GM12878 (cell line): ENCODE results near the gene UST. TPM values are rescaled to one million over a fixed set of nuclear protein-coding genes. Genes with fewer than 3 reads are reported as not detected.

Source experiments
- ATAC-seq: fragments of 200-7000 bp; cut with Tn5 transposase; 3 replicates; pipeline ENCODE4 v1.9.1; 2020; ENCODE audit warnings: mild to moderate bottlenecking, moderate library complexity
- BruUV-seq: library from RNA; stranded (reverse); fragments of 400-500 nt; replicated peaks from 2 replicates; lab custom pipeline; 2021; lab: Mats Ljungman, UMichigan
- CTCF ChIA-PET: fragments of 300-600 bp; sonication (Branson Sonifier 250); formaldehyde crosslinking; extraction: SDS; loops from one replicate; lab custom pipeline; 2021; ENCODE audit warnings: inconsistent platforms; lab: Yijun Ruan, JAX
- POLR2A ChIA-PET: fragments of 350-600 bp; formaldehyde crosslinking; extraction: SDS; loops from one replicate; lab custom pipeline; 2021; ENCODE audit warnings: inconsistent platforms; lab: Charles Lee
- RAD21 ChIA-PET: fragments of 300-600 bp; sonication (Branson Sonifier 250); formaldehyde crosslinking; loops from one replicate; lab custom pipeline; 2023; ENCODE audit warnings: antibody characterized with exemption; ENCODE audit not compliant: unreplicated experiment; lab: Charles Lee
- SMC1A ChIA-PET: fragments of 300-600 bp; sonication (Branson Sonifier 250); formaldehyde crosslinking; loops from one replicate; lab custom pipeline; 2023; ENCODE audit not compliant: unreplicated experiment, uncharacterized antibody; lab: Charles Lee
- DNase-seq: peaks from one replicate; pipeline ENCODE4 v3.0.0-alpha.2; 2011; ENCODE audit warnings: low read depth, low spot score
- FAIRE-seq: peaks from 3 replicates; lab custom pipeline; 2011; peaks lifted over from hg19 to GRCh38; lab: Jason Lieb, UNC
- H2AFZ ChIP-seq: 2 replicates; pipeline ENCODE4 v1.6.0; 2011; ENCODE audit warnings: low read depth, low read length, control low read depth; ENCODE audit not compliant: control insufficient read depth
- H3K27ac ChIP-seq: 2 replicates; pipeline ENCODE4 v1.5.1; 2011; ENCODE audit warnings: control low read depth; ENCODE audit not compliant: control insufficient read depth, insufficient read depth
- H3K27me3 ChIP-seq, 2 experiments: replicated peaks in 1 of 2; 2 replicates each; pipeline versions ENCODE4 v1.6.0 to v1.6.1; 2011; ENCODE audit warnings: low read length in 1 of 2; ENCODE audit not compliant: control insufficient read depth in 2 of 2, insufficient read depth in 2 of 2
- H3K36me3 ChIP-seq, 2 experiments: 2 replicates each; pipeline ENCODE4 v1.5.1; 2011; ENCODE audit warnings: low read length in 1 of 2; ENCODE audit not compliant: control insufficient read depth in 2 of 2, insufficient read depth in 2 of 2
- H3K4me1 ChIP-seq: 2 replicates; pipeline ENCODE4 v1.6.1; 2011; ENCODE audit warnings: mild to moderate bottlenecking, low read length, moderate library complexity, mixed read lengths; ENCODE audit not compliant: control insufficient read depth, insufficient read depth
- H3K4me2 ChIP-seq: 2 replicates; pipeline ENCODE4 v1.6.0; 2011; ENCODE audit warnings: control low read depth; ENCODE audit not compliant: control insufficient read depth, insufficient read depth
- H3K4me3 ChIP-seq: fragments of 200-600 bp; sonication (generic); 2 replicates; pipeline ENCODE4 v1.5.1; 2016
- H3K79me2 ChIP-seq: 2 replicates; pipeline ENCODE4 v1.6.0; 2011; ENCODE audit warnings: low read length; ENCODE audit not compliant: control insufficient read depth, insufficient read depth
- H3K9ac ChIP-seq: 2 replicates; pipeline ENCODE4 v1.8.0; 2011; ENCODE audit warnings: low read length, control low read depth, mixed read lengths; ENCODE audit not compliant: control insufficient read depth, insufficient read depth
- H3K9me3 ChIP-seq: replicated peaks from 3 replicates; pipeline ENCODE4 v1.5.1; 2011; ENCODE audit warnings: mild to moderate bottlenecking, low read length; ENCODE audit not compliant: control insufficient read depth, insufficient read depth
- H4K20me1 ChIP-seq: 2 replicates; pipeline ENCODE4 v1.6.0; 2011; ENCODE audit not compliant: control insufficient read depth, insufficient read depth
- GATAD2B ChIP-seq: fragments of 450-650 bp; conservative IDR thresholded peaks from 2 replicates; pipeline ENCODE4 v1.6.1; 2017; ENCODE audit warnings: low read depth, mild to moderate bottlenecking, moderate library complexity
- IKZF1 ChIP-seq: fragments of 450-650 bp; conservative IDR thresholded peaks from 2 replicates; pipeline ENCODE4 v1.6.1; 2017; ENCODE audit warnings: antibody characterized with exemption, mild to moderate bottlenecking
- IKZF2 ChIP-seq, 2 experiments: fragments of 450-650 bp; IDR thresholded peaks; 2 replicates each; pipeline ENCODE4 v1.6.1; 2017; ENCODE audit warnings: mild to moderate bottlenecking in 2 of 2, moderate library complexity in 2 of 2
- KLF5 ChIP-seq: fragments of 450-650 bp; IDR thresholded peaks from 2 replicates; pipeline ENCODE4 v1.6.1; 2014; ENCODE audit warnings: mild to moderate bottlenecking; ENCODE audit not compliant: partially characterized antibody
- MEF2B ChIP-seq: fragments of 450-650 bp; IDR thresholded peaks from 2 replicates; pipeline ENCODE4 v1.6.1; 2018; ENCODE audit warnings: mild to moderate bottlenecking, moderate library complexity; ENCODE audit not compliant: partially characterized antibody, poor library complexity, severe bottlenecking
- NBN ChIP-seq: fragments of 450-650 bp; IDR thresholded peaks from 2 replicates; pipeline ENCODE4 v1.6.1; 2016
- NFIC ChIP-seq: IDR thresholded peaks from 2 replicates; pipeline ENCODE4 v1.6.1; 2012; ENCODE audit warnings: low read depth, mild to moderate bottlenecking, inconsistent platforms, low read length, moderate library complexity
- NR2C1 ChIP-seq: fragments of 450-650 bp; IDR thresholded peaks from 2 replicates; pipeline ENCODE4 v1.6.1; 2017; ENCODE audit warnings: antibody characterized with exemption, mild to moderate bottlenecking, moderate library complexity
- RAD21 ChIP-seq: IDR thresholded peaks from 2 replicates; pipeline ENCODE4 v1.6.1; 2011; ENCODE audit warnings: mild to moderate bottlenecking, low read depth, low read length, moderate library complexity; ENCODE audit not compliant: insufficient read depth
- SMAD1 ChIP-seq: fragments of 450-650 bp; IDR thresholded peaks from 2 replicates; pipeline ENCODE4 v1.6.1; 2018; ENCODE audit warnings: mild to moderate bottlenecking, low read depth; ENCODE audit not compliant: partially characterized antibody
- SREBF2 ChIP-seq: IDR thresholded peaks from 2 replicates; pipeline ENCODE4 v1.6.1; 2012; ENCODE audit warnings: mild to moderate bottlenecking, low read length
- WGBS: methylation state at CpG from one replicate; pipeline ENCODE4 v1.1.6; 2016; ENCODE audit warnings: low lambda C conversion rate; ENCODE audit not compliant: insufficient replicate concordance, insufficient coverage; ENCODE audit errors: missing lambda C conversion rate; 5-methylcytosine and 5-hydroxymethylcytosine counted together
- in situ Hi-C: fragments of 300-500 bp; cut with MboI; formaldehyde crosslinking; loops from 9 replicates; pipeline ENCODE4 v1.14.3; 2018; ENCODE audit warnings: mixed read lengths
- intact Hi-C: fragments of 100-400 bp; cut with micrococcal nuclease; formaldehyde crosslinking; loops from one replicate; pipeline ENCODE4 v1.14.2; 2022; ENCODE audit not compliant: unreplicated experiment
- polyA plus RNA-seq, 11 experiments: library from polyadenylated mRNA; depleted of rRNA in 4 of 11; unstranded in 6 of 11; stranded (reverse) in 5 of 11; fragments of >200 nt; fragmentation: Nextera tagmentation in 4 of 11; fragmentation: Illumina TruSeq in 1 of 11; extraction: Ambion mirVana in 4 of 11; extraction: Trizol in 1 of 11; gene quantifications; 1 replicate in 1 of 11; 2 replicates in 10 of 11; pipeline versions ENCODE4 v1.2.1 to v1.2.3, GENCODE V29; 2011 to 2016; ENCODE audit warnings: inconsistent platforms in 2 of 11, missing spikeins in 2 of 11, low read depth in 1 of 11
- total RNA-seq, 4 experiments: library from RNA; depleted of rRNA in 3 of 4; stranded (reverse); fragments of >200 nt in 3 of 4; fragmentation: Illumina TruSeq in 1 of 4; extraction: Trizol in 1 of 4; gene quantifications; 2 replicates each; pipeline versions ENCODE4 v1.2.1 to v1.2.3, GENCODE V29; 2013 to 2021
- TF ChIP-seq, protein P1 (sequence below): fragments of 450-650 bp; IDR thresholded peaks from 2 replicates; pipeline ENCODE4 v1.6.1; 2018; ENCODE audit warnings: borderline replicate concordance, mild to moderate bottlenecking; ENCODE audit not compliant: partially characterized antibody
- TF ChIP-seq, protein P2 (sequence below): fragments of 450-650 bp; formaldehyde crosslinking; IDR thresholded peaks from 2 replicates; pipeline ENCODE4 v1.4.0; 2020; ENCODE audit warnings: mild to moderate bottlenecking, moderate library complexity

Gene UST
- total and polyA plus RNA-seq, 10 of the 15 experiments (the other 5 are each of a cell fraction or from before 2014, with no cell fraction given), result 0.74 to 43.3 (median 2.2) TPM

DNA sequence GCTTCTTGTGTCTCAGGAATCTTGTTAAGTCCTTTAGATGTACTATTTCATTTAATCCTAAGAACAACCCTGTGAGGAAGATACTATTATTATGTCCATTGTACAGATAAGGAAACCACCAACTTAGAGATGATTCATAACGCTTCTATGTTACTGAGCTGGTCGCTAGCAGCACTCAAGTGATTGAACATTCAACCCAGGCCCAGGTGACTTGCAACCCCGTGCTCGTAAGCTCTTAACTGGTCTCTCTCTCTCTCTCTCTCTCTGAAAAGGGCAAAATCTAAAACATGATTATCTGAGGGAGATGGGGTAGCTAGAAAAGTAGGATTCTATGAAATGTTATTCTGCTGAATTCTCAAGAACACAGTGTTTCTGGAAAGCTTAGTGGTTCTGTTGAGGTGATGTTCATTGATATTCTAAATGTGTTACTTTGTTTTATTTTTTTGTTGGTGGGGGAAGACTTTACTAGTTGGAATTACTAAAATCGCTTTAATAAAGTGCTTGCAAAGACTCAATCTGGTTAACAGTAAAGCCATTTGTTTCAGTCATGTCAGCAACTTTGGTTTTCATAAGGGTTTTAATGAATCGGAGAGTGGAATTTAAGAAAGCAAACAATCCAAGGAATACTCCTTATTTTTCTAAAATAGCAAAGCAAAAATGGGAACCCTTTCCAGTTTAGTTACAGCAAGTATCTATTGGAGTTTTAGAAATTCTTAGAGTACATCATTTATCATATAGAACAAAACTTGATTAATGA lies 305.7 kb downstream of the UST start (continued):
- TF ChIP-seq, protein P1, sequence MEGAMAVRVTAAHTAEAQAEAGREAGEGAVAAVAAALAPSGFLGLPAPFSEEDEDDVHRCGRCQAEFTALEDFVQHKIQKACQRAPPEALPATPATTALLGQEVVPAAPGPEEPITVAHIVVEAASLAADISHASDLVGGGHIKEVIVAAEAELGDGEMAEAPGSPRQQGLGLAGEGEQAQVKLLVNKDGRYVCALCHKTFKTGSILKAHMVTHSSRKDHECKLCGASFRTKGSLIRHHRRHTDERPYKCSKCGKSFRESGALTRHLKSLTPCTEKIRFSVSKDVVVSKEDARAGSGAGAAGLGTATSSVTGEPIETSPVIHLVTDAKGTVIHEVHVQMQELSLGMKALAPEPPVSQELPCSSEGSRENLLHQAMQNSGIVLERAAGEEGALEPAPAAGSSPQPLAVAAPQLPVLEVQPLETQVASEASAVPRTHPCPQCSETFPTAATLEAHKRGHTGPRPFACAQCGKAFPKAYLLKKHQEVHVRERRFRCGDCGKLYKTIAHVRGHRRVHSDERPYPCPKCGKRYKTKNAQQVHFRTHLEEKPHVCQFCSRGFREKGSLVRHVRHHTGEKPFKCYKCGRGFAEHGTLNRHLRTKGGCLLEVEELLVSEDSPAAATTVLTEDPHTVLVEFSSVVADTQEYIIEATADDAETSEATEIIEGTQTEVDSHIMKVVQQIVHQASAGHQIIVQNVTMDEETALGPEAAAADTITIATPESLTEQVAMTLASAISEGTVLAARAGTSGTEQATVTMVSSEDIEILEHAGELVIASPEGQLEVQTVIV, result no peak

DNA sequence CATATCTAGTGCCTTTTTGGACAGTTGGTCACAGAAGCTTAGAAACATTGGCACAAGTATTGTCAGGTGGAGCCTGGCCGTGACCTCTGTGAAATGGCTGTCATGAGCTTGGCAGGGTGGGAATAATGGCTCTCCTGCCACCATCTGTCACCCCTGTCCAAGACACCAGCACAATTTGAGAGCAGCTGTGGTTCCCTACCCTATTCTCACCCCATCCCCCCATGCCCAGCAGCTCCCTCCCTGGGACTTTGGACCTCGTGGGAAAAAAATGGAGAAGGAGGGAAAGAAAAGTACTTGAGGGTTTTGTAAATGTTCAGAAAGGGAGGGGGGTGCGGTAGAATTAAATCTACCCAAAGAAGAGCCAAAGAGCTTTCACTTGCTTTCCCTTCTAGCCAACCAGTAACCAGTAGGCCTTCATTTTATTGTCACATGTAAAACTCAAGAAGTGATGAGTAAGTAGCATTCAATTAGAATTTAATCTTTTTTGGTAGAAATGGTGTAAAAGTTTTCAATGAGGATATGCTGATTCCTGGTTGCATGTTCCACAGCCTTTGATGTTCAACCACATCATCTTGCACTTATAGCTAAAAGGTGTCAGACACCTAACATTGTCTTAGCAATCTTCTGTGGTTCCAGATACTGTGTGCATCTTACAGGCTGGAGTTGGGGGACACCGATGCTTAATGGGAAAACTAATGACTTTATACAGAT lies 307.2 kb downstream of the UST start:
- intact Hi-C loops (no loop called here), in situ Hi-C loops (no loop called here)
- CTCF ChIA-PET, result interaction anchor here (0.9 to 5.0 kb wide), 8 partner anchors 9 to 431 kb away, joined by 3 to 89 read pairs (median 8); partner anchors contain the start of gene ZC3H12D
- Histone ChIP-seq H4K20me1 (no peaks in the 10 kb centered on the region), H3K9me3 (no peaks in the 10 kb centered on the region; the same call in 1 of the 3 replicates), H3K79me2 (no peaks in the 10 kb centered on the region), H3K27me3 (no peaks in the 10 kb centered on the region), H3K9ac (peak overlapping the region; percentile 4; the same call in 1 of the 2 replicates), H3K4me1 (peaks cover 37% of the 10 kb centered on the region), H3K4me3 (0 out of 2 replicates have a peak overlapping the region, but pooled peaks have one; percentile 53), H2AFZ (no peak overlapping the region; the same call in 1 of the 2 replicates), H3K4me2 (peak overlapping the region; percentile 96), H3K27ac (peak overlapping the region; percentile 90), H3K36me3 (no peaks in the 10 kb centered on the region)
- SMC1A ChIA-PET, result interaction anchor here (0.6 to 17.7 kb wide), 19 partner anchors 11 to 463 kb away, joined by 3 to 1060 read pairs (median 4); no protein-coding TSS in a partner anchor
- DNase-seq, result no peak
- WGBS, result 40% methylated on average over 4 of the region's 4 CpGs
- POLR2A ChIA-PET, result interaction anchor here (0.8 to 14.3 kb wide), 11 partner anchors 7 to 419 kb away, joined by 3 to 298 read pairs (median 4); no protein-coding TSS in a partner anchor
- no peak for FAIRE-seq
- peak; percentile 35 for ATAC-seq
- RAD21 ChIA-PET, result interaction anchor here (0.8 to 16.8 kb wide), 13 partner anchors 6 to 425 kb away, joined by 3 to 521 read pairs (median 5); no protein-coding TSS in a partner anchor
- no TSS peak for BruUV-seq
- TF ChIP-seq, protein P2, sequence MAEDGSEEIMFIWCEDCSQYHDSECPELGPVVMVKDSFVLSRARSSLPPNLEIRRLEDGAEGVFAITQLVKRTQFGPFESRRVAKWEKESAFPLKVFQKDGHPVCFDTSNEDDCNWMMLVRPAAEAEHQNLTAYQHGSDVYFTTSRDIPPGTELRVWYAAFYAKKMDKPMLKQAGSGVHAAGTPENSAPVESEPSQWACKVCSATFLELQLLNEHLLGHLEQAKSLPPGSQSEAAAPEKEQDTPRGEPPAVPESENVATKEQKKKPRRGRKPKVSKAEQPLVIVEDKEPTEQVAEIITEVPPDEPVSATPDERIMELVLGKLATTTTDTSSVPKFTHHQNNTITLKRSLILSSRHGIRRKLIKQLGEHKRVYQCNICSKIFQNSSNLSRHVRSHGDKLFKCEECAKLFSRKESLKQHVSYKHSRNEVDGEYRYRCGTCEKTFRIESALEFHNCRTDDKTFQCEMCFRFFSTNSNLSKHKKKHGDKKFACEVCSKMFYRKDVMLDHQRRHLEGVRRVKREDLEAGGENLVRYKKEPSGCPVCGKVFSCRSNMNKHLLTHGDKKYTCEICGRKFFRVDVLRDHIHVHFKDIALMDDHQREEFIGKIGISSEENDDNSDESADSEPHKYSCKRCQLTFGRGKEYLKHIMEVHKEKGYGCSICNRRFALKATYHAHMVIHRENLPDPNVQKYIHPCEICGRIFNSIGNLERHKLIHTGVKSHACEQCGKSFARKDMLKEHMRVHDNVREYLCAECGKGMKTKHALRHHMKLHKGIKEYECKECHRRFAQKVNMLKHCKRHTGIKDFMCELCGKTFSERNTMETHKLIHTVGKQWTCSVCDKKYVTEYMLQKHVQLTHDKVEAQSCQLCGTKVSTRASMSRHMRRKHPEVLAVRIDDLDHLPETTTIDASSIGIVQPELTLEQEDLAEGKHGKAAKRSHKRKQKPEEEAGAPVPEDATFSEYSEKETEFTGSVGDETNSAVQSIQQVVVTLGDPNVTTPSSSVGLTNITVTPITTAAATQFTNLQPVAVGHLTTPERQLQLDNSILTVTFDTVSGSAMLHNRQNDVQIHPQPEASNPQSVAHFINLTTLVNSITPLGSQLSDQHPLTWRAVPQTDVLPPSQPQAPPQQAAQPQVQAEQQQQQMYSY (CRISPR knock-in tag), result 0 out of 2 replicates have a peak, but pooled peaks have one; percentile 33
- TF ChIP-seq SREBF2, result no peak
- TF ChIP-seq NBN, result peak; percentile 85
- TF ChIP-seq GATAD2B, result peak; percentile 77
- peak; percentile 89 for TF ChIP-seq IKZF1
- peak; percentile 86 for TF ChIP-seq MEF2B
- TF ChIP-seq SMAD1, result peak; percentile 77
- TF ChIP-seq NFIC, result no peak
- no peak for TF ChIP-seq KLF5
- TF ChIP-seq NR2C1, result 0 out of 2 replicates have a peak, but pooled peaks have one; percentile 36
- no peak for TF ChIP-seq RAD21
- peak; percentile 91 to 92 for TF ChIP-seq IKZF2 (IDR thresholded peaks at IDR 0.05)
